Kidney epithelial cell (primary cell): ENCODE measurements around the gene SPDYA. TPM values are rescaled to one million over a fixed set of nuclear protein-coding genes. Genes with fewer than 3 reads are reported as not detected.

Source experiments
- DNase-seq: peaks from one replicate; pipeline ENCODE4 v3.0.0-alpha.2; 2010; ENCODE audit warnings: low read depth
- H3K27me3 ChIP-seq: 2 replicates; pipeline ENCODE4 v1.6.0; 2011; ENCODE audit warnings: low read length; ENCODE audit not compliant: control insufficient read depth, insufficient read depth
- H3K36me3 ChIP-seq: 2 replicates; pipeline ENCODE4 v1.5.1; 2011; ENCODE audit warnings: low read length; ENCODE audit not compliant: control insufficient read depth, insufficient read depth
- H3K4me3 ChIP-seq: 2 replicates; pipeline ENCODE4 v1.5.1; 2011; ENCODE audit warnings: low read depth, mild to moderate bottlenecking, control low read depth, low read length
- total RNA-seq: library from RNA; depleted of rRNA; stranded (reverse); fragments of >200 nt; gene quantifications from 2 replicates; pipeline ENCODE4 v1.2.3, GENCODE V29; 2015
- TF ChIP-seq, protein P1 (sequence below): IDR thresholded peaks from 2 replicates; pipeline ENCODE4 v1.5.1; 2011; ENCODE audit warnings: mild to moderate bottlenecking, moderate library complexity, low read length, control low read depth, inconsistent platforms; ENCODE audit not compliant: insufficient read depth, poor library complexity, severe bottlenecking

The SPDYA gene
- total RNA-seq, 1 donor from 2014 or later: not detected

DNA sequence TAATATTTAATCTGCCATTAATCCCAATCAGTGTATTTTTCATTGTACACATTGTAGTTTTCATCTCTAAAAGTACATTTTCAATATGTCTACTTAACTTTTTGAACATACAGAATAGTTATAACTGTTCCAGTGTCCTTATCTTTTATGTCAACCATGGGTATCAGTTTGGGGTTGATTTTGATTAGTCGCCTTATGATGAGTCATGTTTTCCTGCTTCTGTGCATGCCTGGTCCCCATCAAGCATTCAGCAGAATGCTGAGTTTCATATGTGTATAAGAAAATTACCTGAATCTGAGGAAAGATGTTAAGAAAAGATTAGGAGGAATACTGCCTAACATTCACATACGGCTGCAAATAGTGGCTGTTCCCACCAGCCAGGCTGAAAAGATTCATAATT lies 17.7 kb downstream of the SPDYA start:
- DNase-seq: no peak
- no peak overlapping the region for H3K4me3 ChIP-seq
- H3K27me3 ChIP-seq: no peaks in the 10 kb centered on the region
- TF ChIP-seq, protein P1, sequence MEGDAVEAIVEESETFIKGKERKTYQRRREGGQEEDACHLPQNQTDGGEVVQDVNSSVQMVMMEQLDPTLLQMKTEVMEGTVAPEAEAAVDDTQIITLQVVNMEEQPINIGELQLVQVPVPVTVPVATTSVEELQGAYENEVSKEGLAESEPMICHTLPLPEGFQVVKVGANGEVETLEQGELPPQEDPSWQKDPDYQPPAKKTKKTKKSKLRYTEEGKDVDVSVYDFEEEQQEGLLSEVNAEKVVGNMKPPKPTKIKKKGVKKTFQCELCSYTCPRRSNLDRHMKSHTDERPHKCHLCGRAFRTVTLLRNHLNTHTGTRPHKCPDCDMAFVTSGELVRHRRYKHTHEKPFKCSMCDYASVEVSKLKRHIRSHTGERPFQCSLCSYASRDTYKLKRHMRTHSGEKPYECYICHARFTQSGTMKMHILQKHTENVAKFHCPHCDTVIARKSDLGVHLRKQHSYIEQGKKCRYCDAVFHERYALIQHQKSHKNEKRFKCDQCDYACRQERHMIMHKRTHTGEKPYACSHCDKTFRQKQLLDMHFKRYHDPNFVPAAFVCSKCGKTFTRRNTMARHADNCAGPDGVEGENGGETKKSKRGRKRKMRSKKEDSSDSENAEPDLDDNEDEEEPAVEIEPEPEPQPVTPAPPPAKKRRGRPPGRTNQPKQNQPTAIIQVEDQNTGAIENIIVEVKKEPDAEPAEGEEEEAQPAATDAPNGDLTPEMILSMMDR: no peak
- H3K36me3 ChIP-seq: no peaks in the 10 kb centered on the region

DNA sequence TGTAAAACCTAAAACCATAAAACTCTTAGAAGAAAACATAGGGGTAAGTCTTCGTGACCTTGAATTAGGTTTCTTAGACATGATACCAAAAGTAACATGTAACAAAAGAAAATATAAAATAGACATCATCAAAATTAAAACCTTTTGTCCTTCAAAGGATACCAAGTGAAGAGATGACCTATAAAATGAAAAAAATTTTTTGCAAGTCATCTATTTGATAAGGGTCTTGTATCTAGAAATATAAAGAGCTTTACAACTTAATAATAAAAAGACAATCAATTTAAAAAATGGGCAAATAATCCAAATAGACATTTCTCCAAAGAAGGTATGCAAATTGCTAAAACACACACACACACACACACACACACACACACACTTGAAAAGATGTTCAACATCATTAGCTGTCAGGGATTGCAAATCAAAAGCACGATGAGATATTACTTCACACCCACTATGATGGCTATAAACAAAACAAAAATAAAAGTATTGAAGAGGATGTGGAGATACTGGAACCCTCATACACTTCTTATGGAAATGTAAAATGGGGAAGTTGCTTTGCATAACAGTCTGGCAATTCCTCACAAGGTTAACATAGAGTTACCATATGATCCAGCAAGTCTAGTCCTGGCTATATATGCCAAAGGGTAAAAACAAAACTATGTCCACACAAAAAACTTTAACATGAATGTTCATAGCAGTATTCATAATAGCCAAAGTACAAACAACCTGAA lies 23.3 kb downstream of the SPDYA start:
- no peak overlapping the region for H3K4me3 ChIP-seq
- H3K27me3 ChIP-seq: no peaks in the 10 kb centered on the region
- DNase-seq: no peak
- no peaks in the 10 kb centered on the region for H3K36me3 ChIP-seq
- TF ChIP-seq, protein P1: no peak

DNA sequence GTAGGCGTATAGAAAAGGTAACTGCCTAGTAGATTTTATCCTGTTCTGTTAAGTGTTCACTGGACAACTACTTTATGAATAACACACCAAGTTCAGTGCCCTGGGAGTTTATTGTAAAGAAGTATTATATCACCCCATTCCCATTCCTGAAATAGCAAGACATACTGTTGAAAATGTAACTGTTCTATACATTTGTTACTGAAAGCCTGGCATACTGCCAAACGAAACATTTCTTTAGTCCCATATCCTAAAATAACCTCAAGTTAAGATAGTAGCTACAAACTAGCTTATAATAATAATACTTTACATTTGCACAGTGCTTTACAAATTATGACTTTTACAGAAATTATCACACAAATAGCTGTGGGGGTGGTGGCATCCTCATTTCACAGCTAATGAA lies 25.1 kb downstream of the SPDYA start:
- Histone ChIP-seq H3K36me3 (no peaks in the 10 kb centered on the region), H3K4me3 (no peak overlapping the region), H3K27me3 (no peaks in the 10 kb centered on the region)
- TF ChIP-seq, protein P1: no peak
- DNase-seq: no peak

DNA sequence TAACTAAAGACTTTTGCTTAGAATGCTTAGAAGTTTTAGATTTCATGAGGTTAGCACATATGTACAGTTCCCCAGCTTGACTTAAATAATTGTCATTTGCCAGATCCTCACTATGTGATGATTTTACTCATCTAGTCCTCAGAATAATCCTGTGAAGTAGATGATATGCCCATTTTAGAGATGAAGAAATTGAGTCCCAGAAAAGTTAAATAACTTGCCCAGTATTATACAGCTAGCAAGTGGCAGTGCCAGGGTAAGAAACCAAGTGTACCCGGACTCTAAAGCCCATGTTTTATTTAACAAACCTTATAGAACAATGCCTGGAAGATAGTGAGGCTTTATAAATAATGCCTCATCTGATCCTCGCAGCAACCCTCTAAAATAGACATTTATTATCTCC lies 28.3 kb downstream of the SPDYA start:
- TF ChIP-seq, protein P1: no peak
- no peak overlapping the region for H3K4me3 ChIP-seq
- no peak for DNase-seq
- H3K27me3 ChIP-seq: no peaks in the 10 kb centered on the region
- no peaks in the 10 kb centered on the region for H3K36me3 ChIP-seq

DNA sequence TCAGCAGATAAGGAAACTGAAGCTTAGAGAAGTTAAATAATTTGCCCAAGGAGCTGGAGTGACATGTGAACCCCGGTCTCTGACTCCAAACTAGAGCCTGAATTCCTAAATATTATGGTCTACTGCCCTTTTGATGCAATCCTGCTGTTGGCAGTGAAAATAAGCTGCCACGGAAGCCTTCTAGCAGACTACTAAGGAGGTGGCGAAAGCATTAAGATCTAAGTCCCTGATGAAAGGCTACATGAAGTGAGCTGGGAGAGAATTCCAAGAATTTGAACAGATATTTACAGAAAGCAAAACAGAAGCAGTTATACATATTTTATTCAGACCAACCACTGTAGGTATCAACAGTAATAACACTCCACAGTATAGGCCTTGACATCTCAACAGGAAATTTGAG lies 31.4 kb downstream of the SPDYA start:
- DNase-seq: no peak
- Histone ChIP-seq H3K27me3 (no peaks in the 10 kb centered on the region), H3K36me3 (no peaks in the 10 kb centered on the region), H3K4me3 (no peak overlapping the region)
- TF ChIP-seq, protein P1: no peak

DNA sequence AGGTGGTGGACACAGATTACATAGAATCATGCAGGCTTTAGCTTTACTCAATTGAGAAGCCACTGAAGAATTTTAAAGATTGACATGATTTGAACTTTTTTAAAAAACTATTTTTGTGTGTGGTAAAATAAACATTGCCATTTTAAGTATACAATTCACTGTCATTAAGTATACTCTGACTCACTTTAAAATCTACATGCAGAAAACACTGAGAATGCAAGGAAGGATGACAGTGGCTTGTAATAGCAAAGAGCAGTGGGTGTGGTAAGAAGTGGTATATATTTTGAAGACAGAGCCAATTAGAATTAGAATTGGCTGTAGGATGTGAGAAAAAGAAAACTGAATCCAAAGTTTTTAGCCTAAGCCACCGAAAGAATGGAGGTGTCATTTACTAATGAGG lies 44.6 kb downstream of the SPDYA start:
- DNase-seq: no peak
- no peaks in the 10 kb centered on the region for H3K36me3 ChIP-seq
- H3K4me3 ChIP-seq: no peak overlapping the region
- TF ChIP-seq, protein P1: no peak
- H3K27me3 ChIP-seq: no peaks in the 10 kb centered on the region
